Activated CD4-positive, alpha-beta T cell treated with anti-CD3 and anti-CD28 coated beads for 4 hours (primary cell): Measurements from ENCODE around the gene CDC42EP4.
"Not testable (repeated sequence)": the region's sequence is repeated elsewhere in the genome, so short reads cannot be mapped to it uniquely, and the experiment has no call there.

Source experiments
- DNase-seq, 2 donors: peaks; one replicate each; pipeline ENCODE4 v3.0.0-alpha.2; 2020

The CDC42EP4 gene

DNA sequence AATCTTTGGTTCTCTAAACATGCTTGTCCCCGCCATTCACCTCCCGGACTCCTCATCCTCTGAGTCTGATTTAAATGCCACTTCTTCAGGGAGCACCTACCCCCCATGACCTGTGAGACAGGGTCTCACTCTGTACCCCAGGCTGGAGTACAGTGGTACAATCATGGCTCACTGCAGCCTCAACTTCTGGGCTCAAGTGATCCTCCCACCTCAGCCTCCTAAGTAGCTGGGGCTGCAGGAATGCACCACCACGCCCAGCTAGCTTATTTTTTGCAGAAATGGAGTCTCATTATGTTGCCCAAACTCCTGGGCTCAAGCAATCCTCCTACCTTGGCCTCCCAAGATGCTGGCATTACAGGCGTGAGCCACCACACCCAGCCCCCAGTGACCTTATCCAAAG, 37.3 kb downstream of the CDC42EP4 start:
- DNase-seq = no peak

DNA sequence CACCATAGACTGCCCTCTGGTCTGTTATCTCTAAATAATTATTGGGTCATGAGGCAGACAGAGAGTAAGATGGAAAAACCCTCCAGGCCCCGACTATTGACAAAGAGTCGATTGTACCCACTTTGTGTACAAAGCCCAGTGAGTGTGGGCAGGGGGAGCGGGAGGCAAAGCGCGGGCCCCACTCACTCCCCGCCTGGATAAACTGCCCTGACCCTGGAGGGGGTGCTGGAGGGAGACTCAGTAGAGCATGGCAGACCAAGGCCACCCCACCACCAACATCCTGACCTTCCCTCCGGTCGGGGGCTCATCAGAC, 38.9 kb downstream of the CDC42EP4 start:
- DNase-seq = no peak

DNA sequence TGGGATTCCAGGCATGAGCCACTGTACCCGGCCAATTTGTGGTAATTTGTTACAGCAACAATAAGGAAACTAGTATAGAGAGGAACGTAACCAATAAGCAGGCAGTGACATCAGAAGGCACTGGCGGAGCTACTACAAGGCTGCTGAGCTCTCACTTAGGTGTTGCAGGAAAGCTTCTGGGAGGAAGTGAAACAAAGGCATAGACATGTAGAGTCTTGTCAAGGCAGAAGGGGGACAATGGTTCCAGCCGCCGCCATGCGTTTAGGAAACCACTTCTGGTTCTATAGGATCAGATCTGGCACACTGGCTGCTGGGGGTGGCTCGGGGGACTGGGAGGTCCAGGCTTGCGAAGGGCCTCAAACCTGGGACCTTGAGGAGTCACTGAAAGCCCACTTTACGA, 40.7 kb downstream of the CDC42EP4 start:
- no peak for DNase-seq

DNA sequence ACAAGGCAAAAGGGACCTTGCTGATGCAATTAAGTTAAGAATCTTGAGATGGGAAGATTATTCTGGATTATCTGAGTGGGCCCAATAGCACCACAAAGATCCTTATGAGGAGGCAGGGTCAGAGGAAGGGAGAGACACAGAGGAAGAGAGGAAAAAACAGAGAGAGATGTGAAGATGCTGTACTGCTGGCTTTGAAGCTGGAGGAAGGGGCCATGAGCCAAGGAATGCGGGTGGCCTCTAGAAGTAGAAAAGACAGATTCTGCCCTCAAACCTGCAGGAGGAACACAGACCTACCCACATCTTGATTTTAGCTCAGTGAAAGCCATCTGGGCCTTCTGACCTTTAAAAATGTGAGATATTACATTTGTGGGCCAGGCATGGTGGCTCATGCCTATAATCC, 42.0 kb downstream of the CDC42EP4 start:
- no peak for DNase-seq

DNA sequence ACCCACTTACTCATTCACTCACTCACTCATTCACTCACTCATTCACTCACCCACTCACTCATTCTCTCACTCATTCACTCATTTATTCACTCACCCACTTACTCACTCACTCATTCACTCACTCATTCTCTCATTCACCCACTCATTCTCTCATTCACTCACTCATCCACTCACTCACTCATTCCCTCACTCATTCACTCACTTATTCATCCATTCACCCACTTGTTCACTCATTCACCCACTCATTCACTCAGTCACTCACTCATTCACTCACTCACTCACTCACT, 42.5 kb downstream of the CDC42EP4 start:
- no peak for DNase-seq

DNA sequence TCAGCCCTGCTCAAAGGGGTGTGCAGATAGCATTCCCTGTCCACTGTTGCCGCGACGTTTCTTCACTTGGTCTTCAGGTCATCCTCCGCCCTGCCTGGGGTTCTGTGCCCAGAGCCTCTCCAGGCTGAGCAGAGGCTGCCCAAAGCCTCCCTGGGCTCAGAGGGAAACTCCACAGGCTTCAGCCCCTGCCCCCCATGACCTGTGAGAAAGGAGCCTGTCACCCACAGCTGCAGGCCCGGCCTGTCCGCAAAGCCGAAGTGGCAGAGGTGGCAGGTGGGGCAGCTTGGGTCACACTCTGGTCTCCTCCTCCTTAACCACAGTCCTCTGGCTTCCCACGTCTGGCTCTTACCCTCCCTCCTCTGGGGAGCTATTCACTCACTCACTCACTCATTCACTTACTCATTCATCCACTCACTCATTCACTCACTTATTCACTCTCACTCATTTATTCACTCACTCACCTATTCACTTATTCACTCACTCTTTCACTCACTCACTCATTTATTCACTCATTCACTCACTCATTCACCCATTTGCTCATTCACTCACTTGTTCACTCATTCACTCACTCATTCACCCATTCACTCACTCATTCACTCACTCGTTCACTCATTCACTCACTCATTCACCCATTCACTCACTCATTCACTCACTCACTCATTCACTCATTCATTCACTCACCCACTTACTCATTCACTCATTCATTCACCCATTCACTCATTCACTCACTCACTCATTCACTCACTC, 43.0 kb downstream of the CDC42EP4 start:
- no peak for DNase-seq

DNA sequence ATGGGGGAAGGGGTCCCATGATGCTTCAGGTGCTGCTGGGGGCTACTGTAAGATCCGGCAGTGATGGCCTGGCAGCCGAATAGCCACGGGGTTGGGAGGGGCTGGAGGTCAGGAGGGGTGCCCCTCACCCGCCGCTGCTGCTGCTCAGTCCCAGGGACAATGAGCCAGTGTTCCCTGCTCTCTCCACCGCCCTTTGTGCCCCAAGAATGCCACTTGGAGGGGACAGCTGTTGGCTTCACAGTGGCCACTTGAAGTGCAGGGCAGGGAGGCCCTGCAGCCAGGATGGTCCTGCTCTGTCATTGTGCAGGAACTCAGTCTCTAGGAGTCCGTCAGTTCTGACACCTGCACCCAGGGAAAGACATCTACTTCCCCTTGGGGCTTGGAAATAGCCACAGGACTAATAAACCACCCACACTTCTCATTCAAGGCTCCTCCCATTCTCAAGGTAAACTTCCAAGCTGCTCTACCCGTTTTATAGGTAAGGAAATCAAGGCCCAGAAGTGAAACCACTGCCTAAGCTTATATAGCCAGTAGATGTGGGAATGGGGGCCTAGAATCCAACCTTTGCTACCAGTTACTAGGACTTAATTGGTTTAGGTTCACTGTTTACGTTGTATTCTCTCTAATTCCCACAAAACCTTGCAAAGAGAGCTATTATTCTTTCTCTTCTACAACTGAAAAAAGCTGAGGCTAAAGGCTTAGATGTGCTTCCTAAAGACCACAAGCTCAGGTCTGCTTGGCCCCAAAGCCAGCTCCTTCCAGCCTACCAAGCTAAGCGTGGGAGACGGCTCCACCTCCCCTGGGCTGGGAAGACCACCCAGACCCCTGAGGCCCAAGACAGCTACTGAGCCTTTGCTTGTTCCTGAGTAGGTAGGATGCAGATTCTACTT, 43.9 kb downstream of the CDC42EP4 start:
- DNase-seq = no peak

DNA sequence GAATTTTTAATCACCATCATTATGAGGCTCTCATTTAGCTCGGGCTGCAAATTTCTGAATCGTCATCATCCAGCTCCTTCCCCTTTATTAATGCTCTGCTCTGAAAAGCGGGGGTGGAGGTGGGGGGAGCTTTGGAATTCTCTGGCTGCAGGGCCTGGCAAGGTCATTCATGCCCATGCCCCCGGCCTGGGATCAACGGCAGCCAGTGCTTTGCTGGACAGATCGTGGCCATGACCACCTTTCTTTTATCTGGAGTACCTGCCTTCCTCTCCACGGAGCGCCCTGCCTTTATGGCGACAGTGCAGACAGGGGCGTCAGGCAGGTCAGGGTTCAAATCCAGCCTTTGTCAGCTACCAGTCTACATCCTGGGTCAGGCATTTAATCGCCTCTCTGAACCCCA, 45.0 kb downstream of the CDC42EP4 start:
- DNase-seq = no peak

DNA sequence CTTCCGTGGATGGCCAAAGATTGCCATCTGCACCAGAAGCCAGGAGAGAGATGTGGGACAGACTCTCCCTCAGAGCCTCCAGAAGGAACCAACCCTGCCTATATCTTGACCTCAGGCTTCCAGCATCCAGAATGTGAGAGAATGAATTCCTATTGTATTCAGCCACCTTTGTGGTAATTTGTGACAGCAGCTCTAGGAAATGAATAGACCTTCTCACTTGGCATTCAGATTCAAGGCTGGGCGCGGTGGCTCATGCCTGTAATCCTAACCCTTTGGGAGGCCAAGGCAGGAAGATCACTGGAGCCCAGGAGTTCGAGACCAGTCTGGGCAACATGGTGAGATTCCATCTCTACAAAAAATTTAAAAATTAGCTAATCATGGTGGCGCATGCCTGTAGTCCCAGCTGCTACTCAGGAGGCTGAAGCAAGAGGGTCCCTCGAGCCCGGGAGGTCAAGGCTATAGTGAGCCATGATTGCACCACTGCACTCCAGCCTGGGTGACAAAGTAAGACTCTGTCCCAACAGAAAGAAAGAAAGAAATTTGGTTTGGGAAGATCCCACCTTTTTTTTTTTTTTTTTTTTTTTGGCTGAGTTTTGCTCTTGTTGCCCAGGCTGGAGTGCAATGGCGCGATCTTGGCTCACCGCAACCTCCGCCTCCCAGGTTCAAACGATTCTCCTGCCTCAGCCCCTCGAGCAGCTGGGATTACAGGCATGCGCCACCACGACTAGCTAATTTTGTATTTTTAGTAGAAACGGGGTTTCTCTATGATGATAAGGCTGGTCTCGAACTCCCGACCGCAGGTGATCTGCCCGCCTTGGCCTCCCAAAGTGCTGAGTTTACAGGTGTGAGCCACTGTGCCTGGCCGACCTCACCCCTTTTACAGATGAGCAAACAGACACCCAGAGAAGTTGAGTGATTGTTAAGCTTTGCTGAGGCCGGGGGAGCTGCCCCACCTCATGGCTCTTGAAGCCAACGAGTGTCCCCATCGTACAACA, 45.9 kb downstream of the CDC42EP4 start:
- no peak for DNase-seq

DNA sequence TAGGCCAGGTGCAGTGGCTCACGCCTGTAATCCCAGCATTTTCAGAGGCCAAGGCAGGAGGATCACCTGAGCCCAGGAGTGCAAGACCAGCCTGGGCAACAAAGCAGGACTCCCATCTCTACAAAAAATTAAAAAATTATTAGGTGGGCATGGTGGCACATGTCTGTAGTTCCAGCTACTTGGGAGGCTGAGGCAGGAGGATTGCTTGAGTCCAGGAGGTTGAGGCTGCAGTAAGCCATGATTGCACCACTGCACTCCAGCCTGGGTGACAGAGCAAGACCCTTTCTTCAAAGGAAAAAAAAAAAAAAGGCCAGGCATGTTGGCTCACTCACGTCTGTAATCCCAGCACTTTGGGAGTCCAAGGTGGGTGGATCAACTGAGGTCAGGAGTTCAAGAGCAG, 47.4 kb downstream of the CDC42EP4 start:
- DNase-seq = not testable (repeated sequence)

DNA sequence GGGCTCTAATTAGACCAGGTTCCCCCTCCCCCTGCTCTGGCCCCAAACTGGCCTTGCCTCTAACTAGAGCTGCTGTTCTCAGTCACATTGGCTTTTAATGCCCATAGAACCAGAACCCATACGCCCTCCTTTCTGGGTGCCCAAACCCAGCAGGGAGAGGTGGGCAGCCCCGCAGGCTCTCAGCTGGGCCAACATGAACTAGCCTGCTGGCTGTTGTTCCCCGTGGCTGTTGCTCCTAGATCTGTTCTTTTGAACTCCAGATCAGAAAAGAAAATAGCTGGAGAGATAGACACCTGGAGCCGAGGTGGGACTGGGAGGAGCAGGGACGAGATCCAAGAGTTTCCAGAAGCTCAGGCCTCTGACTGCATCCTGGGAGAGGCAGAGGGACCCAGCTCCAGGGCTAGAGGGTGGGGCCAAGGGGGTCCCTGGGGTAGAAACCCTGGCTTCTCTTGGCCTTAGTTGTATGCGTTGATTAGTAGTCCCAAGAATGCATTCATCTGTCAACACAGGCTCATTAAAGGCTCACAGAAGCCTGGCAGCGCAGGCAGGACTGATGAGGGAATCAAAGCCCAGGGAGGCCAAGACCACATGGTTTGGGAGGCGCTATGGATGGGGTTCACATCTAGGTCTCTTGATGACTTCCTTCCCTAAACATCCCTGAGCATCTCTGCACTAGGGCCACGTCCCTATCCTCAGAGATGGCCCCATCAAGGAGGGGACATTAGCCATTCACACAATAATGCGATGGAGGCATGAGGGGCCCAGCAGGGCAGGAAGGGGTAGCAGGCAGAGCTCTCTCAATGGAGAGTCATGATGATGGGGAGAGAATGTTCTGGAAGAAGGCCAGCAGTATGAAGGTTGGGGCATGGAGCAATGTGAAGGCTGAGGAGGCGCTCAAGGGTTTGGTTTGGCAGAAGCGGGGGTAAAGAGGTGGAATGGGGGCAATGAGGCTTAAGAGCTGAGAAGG, 48.8 kb downstream of the CDC42EP4 start:
- DNase-seq = no peak

DNA sequence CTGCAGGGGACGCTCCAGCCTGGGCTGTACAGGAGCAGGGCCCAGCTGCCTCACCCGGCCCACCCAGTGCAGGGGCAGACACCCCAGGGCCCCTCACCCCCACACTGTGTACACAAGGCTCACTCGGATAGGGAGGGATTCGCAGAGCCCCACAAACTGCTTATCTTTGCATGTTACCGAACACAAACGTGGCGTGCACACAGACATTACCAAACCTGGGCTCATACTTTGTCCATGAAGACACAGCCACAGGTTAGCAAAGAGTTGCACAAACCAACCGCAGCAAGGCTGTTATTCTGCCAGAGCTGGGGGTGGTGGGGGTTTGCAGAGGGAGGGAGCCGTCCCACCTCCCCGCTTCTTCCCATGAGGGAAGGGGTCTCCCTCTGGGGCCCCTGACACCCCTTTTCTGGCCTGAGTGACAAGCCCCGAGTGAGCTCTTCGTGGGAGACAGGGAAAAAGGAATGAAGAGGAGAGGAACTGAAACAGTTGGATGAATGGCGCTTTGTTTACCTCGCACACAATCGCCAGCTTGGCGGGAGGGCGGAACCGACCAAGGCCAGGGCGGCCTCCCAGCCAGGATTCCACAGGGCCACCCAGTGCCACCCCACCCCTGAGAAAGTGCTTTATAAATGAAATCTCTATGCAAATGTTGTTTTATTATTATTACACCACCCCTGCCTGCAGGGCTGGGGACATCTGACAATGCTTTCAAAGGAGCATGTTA, 49.7 kb downstream of the CDC42EP4 start:
- DNase-seq = no peak

DNA sequence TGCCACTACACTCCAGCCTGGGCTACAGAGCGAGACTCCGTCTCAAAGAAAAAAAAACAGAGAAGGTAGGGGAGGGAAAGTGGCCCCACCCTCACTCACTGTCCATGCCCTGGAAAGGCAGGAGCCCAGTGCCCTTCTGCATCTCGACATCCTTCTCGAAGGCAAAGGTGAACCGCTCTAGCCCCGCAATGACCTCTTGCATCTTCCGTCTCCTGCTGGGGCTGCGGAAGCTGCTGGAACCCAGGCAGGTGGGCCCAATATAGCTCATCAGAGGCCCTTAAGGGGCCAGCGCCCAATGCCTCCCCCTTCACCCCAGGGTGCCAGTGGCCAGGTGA, 50.2 kb downstream of the CDC42EP4 start, which contains the start of gene CPSF4L:
CPSF4L (minus strand) TSS at position 264 of the 335 bp plus-strand sequence; CDS start at position 202, 62 bp downstream.
- DNase-seq = no peak

DNA sequence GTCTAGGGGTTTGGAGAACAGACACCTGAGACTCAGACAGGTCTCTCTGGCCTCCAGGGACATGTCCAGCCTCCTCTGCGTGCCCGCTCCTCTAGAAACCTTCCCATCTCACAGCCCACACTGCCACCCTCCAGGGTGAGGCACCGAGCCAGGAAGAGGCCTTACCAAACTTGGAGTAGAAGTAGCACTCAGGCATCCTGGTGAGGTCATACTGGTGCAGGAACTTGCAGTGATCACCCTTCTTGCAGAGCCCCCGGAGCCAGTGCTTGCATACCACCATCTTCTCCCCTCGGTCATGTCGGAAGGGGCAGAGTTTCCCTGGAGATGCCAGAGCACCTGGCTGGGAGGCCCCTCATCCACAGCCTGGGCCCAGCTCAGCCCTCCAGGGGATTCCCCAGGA, 54.3 kb downstream of the CDC42EP4 start:
- no peak for DNase-seq

DNA sequence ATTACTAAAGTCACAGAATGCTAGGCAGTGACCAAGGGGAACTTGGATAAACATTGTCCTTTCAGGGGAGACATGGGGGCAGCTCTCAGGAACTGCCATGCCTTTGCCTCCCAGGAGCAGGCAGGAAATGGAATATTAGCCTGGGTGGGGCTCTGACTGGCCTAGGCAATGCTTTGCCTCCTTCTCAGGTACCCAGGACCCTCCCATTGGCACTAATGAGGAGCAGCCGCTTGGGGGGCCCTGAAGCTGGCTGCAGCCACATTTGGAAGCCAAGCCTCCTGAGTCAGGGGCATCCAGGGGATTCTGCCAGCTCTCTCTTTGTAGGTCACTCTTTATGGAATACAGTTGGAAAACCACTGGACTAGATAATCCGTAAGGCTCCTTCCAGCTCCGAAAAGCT, 55.6 kb downstream of the CDC42EP4 start:
- DNase-seq = no peak

DNA sequence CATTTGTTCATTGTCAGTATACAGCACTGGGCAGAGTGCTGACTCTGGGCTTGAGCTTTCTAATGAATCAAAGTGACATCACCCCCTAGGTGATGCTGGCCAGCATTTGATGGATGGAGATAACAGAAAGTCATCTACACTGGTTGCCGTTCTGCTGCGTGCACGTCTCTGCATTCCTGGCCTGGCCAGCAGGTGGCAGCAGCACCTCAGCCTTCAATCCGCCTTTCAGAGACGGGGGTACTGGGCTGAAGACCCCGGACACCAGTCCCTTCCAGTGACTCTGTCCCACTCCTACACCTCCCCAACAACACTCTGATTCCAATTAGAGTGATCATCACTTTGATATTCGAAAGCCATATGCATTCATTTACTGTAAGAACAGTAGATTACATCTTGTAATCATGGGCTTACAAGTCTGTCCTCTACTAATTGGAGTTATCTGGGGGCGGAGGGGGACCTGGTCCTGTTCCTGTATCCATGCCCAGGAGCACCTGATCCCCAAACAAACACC, 56.1 kb downstream of the CDC42EP4 start:
- peak; percentile 39 to 53 for DNase-seq

DNA sequence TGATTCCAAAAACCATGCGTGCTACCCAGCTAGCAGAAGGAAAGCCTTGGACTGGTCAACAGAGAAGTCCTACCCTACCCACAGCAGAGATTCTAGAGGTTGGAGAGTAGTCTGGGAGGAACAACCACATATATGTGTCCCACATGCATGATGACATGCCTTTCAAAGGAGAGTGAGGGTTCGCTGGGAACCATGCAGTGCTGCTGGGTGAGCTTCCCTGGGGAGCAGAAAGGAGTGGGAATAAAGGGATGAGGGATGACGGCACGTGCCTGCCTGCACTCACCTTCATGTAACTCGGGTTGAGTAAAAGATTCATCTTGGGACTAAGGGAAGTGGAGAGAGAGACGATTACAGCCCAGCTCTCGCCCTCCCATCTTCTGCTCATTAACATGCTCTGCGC, 59.9 kb downstream of the CDC42EP4 start:
- no peak for DNase-seq

DNA sequence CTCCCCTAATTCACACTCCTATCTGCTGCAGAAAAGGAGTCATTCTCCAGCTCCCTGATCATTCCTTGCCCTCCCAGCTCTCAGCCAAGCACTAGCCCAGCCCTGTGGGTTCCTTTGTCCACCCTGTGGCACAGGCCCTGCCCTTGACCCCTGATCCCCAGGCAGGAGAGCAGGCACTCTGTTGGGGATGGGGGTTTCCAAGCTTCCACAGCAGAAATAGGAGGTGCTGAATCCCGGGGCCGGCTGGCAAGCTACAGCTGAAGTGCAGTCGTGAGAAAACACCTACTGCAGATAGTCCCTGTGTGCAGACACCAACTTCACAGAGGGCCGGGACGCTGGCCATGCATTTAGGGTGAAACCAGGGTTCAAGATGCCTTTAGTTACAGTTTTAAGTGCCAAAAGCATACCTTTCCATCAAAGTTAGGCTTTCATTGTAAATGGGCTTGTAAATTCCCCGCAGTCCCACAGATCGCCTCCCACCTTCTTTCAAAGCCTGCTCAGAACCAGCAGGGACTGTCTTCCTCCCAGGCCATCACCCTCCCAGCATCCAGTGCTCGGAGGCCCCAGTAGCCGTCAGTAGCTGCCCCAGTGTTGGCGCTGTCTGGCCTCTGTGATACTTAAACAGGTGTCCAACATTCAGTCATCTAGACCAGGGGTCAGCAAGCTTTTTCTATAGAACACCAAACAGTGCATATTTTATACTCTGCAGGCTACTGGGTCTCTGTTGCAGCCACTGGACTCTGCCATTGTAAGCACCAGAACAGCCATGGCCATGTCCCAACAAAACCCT, 60.8 kb downstream of the CDC42EP4 start:
- no peak for DNase-seq

DNA sequence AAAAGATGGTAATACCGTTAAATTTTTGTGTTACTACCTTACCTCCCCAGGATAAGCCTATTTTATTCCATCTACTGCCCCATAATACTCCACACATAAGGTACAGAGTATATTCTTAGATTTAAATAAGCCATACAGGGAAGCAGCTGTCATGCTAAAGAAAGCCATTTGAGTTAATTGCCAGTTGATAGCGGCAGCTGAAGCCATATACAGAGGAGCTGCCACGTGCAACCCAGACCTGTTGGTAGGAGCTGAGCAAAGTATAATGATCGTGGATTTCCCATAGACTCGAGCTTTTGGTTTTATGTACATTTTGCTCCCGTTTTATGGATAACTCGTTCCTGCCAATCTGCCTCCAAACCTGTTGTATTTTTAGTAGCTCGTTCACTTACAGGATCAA, 62.1 kb downstream of the CDC42EP4 start:
- DNase-seq = no peak

DNA sequence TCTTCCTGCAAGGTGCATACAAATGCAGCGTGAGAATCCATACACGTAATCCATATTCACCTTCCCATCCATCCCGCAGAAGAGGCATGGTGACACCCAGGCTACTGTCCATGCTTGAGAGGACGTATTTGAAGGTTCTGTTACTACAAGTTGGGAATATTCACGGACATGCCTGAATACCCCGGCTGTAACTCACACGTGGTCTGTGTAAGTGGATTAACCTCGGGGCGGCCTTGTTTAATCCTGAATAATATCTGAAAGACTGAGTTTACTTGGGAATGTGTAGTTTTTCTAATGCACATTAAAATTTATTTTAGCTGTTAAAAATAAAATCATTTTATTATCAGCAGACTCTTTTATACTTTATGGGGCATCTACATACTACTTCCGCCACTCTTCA, 63.3 kb downstream of the CDC42EP4 start:
- DNase-seq = no peak
